Uterus (tissue), 4 donors: ENCODE measurements around the gene DNAJC11. TPM values are rescaled to one million over a fixed set of nuclear protein-coding genes. Genes with fewer than 3 reads are reported as not detected.

ENCODE experiments used
- DNase-seq, 2 donors: peaks; one replicate each; pipeline ENCODE4 v3.0.0-alpha.2; 2019 to 2020
- H3K27ac ChIP-seq, 2 donors: fragments of 200-600 bp; sonication (generic); 1 replicate in 1 of 2; 2 replicates in 1 of 2; pipeline ENCODE4 v1.5.1; 2016 to 2018
- H3K27me3 ChIP-seq, 2 donors: fragments of 200-600 bp; sonication (generic); one replicate each; pipeline ENCODE4 v1.5.1; 2018 to 2019; ENCODE audit warnings: control low read depth in 1 of 2
- H3K36me3 ChIP-seq, 2 donors: fragments of 200-600 bp; sonication (generic); one replicate each; pipeline ENCODE4 v1.5.1; 2019; ENCODE audit warnings: control low read depth in 1 of 2
- H3K4me1 ChIP-seq, 2 donors: fragments of 200-600 bp; sonication (generic); one replicate each; pipeline ENCODE4 v1.5.1; 2018 to 2019; ENCODE audit warnings: control low read depth in 1 of 2
- H3K4me3 ChIP-seq, 2 donors: fragments of 200-600 bp; sonication (generic); 1 replicate in 1 of 2; 2 replicates in 1 of 2; pipeline ENCODE4 v1.5.1; 2018 to 2019; ENCODE audit warnings: mild to moderate bottlenecking in 1 of 2
- H3K9me3 ChIP-seq, 2 donors: fragments of 200-600 bp; sonication (generic); one replicate each; pipeline ENCODE4 v1.5.1; 2019; ENCODE audit warnings: control low read depth in 1 of 2
- CTCF ChIP-seq, 4 experiments: fragments of 200-600 bp in 2 of 4; fragments of 450-650 bp in 2 of 4; sonication (generic) in 2 of 4; IDR thresholded peaks; one replicate each; pipeline ENCODE4 v1.5.1; 2016 to 2019; ENCODE audit warnings: antibody characterized with exemption in 4 of 4, mild to moderate bottlenecking in 2 of 4, moderate library complexity in 1 of 4
- POLR2A ChIP-seq, 2 donors: fragments of 450-650 bp; IDR thresholded peaks; one replicate each; pipeline ENCODE4 v1.6.1; 2016; ENCODE audit warnings: antibody characterized with exemption in 2 of 2, mild to moderate bottlenecking in 1 of 2, moderate library complexity in 1 of 2
- intact Hi-C: fragments of 100-400 bp; cut with DNase I; formaldehyde crosslinking; loops from one replicate; pipeline ENCODE4 v1.15.1; 2023; ENCODE audit warnings: low total_unique reads
- total RNA-seq, 4 donors: library from RNA; depleted of rRNA in 3 of 4; stranded (reverse); fragments of >200 nt in 3 of 4; gene quantifications; one replicate each; pipeline versions ENCODE4 v1.1.0 to v1.2.4, GENCODE V29; 2014 to 2023
- donor health status: DM: yes; HTN: yes; CAD: no.

Gene DNAJC11
- total RNA-seq, 4 donors from 2014 or later, result 11.5 to 47.2 (median 22.3) TPM

- peak overlapping the region; percentile 58 to 94 for H3K4me3 ChIP-seq
- no peaks in the 10 kb centered on the region for H3K36me3 ChIP-seq
- TF ChIP-seq POLR2A (IDR thresholded peaks at IDR 0.05) (no peak), CTCF (IDR thresholded peaks at IDR 0.05) (no peak)
- no peaks in the 10 kb centered on the region for H3K27me3 ChIP-seq
- no peaks in the 10 kb centered on the region for H3K9me3 ChIP-seq
- intact Hi-C loops, result no loop called here
- no peak for DNase-seq
- peaks cover 0 to 5% of the 10 kb centered on the region in 2 donors for H3K4me1 ChIP-seq
- peak overlapping the region; percentile 90 for H3K27ac ChIP-seq
These were observed 75.9 kb downstream of the DNAJC11 start for GRCh38 chr1:6625584-6626149.

GRCh38 chr1:6624710-6625583 lies 76.7 kb downstream of the DNAJC11 start, which contains the start of gene THAP3:
Gene THAP3, plus strand, starts transcription at chr1:6624868. Its CDS starts 351 bp downstream, at chr1:6625219.
- Histone ChIP-seq H3K9me3 (no peaks in the 10 kb centered on the region), H3K4me3 (peak within 1 kb of the TSS; percentile 58 to 94), H3K27ac (peak within 1 kb of the TSS; percentile 90), H3K36me3 (no peaks in the 10 kb centered on the region), H3K27me3 (no peaks in the 10 kb centered on the region), H3K4me1 (peaks cover 0 to 5% of the 10 kb centered on the region in 2 donors)
- DNase-seq, result peak; percentile 85
- intact Hi-C loops, result no loop called here
- TF ChIP-seq CTCF (IDR thresholded peaks at IDR 0.05) (no peak), POLR2A (IDR thresholded peaks at IDR 0.05) (peak; percentile 9 to 49)

GRCh38 chr1:6623269-6623965 lies 78.2 kb downstream of the DNAJC11 start:
- no peaks in the 10 kb centered on the region for H3K36me3 ChIP-seq
- TF ChIP-seq POLR2A (IDR thresholded peaks at IDR 0.05), result no peak
- TF ChIP-seq CTCF (IDR thresholded peaks at IDR 0.05), result no peak
- H3K27ac ChIP-seq, result peak overlapping the region; percentile 3 to 90
- intact Hi-C loops, result no loop called here
- peaks cover 0 to 5% of the 10 kb centered on the region in 2 donors for H3K4me1 ChIP-seq
- no peak overlapping the region for H3K4me3 ChIP-seq
- no peak for DNase-seq
- H3K27me3 ChIP-seq, result no peaks in the 10 kb centered on the region
- no peaks in the 10 kb centered on the region for H3K9me3 ChIP-seq

- Histone ChIP-seq H3K4me3 (no peak overlapping the region), H3K36me3 (no peaks in the 10 kb centered on the region), H3K4me1 (peaks cover 0 to 5% of the 10 kb centered on the region in 2 donors), H3K27ac (peak overlapping the region; percentile 1 to 62), H3K27me3 (no peaks in the 10 kb centered on the region), H3K9me3 (no peaks in the 10 kb centered on the region)
- DNase-seq, result no peak
- TF ChIP-seq CTCF (IDR thresholded peaks at IDR 0.05), result no peak
- no peak for TF ChIP-seq POLR2A (IDR thresholded peaks at IDR 0.05)
- intact Hi-C loops, result no loop called here
These were observed 79.0 kb downstream of the DNAJC11 start for GRCh38 chr1:6622396-6623152.
